ENCODE measurements around the gene CGB1. TPM values are rescaled to one million over a fixed set of nuclear protein-coding genes. Genes with fewer than 3 reads are reported as not detected.

The CGB1 gene
- total and polyA plus RNA-seq, 2 of the 13 experiments (the other 11 are each of a cell fraction or from before 2014, with no cell fraction given) = not detected

DNA sequence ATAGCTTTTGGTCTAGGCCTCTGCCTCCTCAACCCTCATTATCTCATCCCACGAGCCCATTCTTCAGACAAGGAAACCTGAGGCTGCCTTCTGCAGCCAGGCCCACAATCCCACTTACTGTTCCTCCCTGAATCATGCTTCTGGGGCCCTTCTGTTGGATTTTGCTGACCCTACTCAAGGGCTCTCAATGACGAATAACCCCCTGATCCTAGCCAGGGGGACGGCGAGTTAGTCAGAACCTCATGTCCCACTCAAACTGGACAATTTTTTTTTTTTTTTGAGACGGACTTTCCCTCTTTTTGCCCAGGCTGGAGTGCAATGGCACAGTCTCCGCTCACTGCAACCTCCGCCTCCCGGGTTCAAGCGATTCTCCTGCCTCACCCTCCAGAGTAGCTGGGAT lies 14.6 kb downstream of the CGB1 start (continued):
- no peak for TF ChIP-seq RBM39 (IDR thresholded peaks at IDR 0.05; ENCODE audit: low read depth, low read length, poor library complexity, severe bottlenecking)
- TF ChIP-seq KDM2A (CRISPR knock-in tag; IDR thresholded peaks at IDR 0.05; ENCODE audit: borderline replicate concordance, low read depth) = no peak
- TF ChIP-seq ZNF530 (CRISPR knock-in tag; IDR thresholded peaks at IDR 0.05; ENCODE audit: low read depth) = no peak
- no peak for TF ChIP-seq STAG1 (CRISPR knock-in tag; IDR thresholded peaks at IDR 0.05)
- TF ChIP-seq SRSF1 (optimal IDR thresholded peaks at IDR 0.05; ENCODE audit: low read depth, low read length) = no peak

DNA sequence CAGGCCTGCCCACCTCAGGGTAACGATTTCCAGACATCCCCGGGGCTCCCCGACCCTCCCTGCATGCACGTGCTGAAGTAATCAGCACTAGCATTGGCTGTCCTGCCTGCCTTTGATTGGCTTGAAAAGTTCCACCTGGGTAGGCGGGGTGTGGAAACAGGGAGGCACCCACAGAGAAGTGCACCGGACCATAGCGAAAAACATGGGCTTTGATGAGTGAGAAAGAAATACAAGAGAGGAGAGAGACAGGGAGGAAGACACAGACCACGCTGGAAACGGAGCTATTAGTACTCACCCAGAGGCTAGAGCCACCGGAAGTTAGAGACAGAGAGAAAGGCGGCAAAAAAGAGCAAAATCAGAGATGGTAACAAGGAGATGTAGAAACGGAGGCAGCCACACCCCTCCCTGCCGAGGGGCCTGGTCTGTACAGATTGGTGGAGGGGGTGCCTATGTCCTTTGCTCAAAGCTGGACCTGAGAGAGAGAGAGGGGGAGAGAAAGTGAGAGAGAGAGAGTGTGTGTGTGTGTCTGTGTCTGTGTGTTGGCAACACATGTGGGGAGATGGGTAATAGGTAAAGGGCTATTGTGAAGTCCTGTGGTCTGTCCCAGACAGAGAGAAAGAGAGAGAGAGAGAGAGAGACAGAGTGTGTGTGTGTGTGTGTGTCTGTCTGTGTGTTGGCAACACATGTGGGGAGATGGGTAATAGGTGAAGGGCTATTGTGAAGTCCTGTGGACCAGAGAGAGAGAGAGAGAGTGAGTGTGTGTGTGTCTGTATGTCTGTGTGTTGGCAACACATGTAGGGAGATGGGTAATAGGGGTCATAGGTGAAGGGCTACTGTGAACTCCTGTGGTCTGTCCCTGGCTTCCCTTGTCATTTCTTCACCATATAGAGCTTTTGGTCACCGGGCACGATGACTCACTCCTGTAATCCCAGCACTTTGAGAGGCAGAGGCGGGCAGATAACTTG lies 15.5 kb downstream of the CGB1 start:
- POLR2A ChIA-PET = interaction anchor here (1.2 kb wide), 1 partner anchor 28 kb away, joined by 4 read pairs; the partner anchor contains the start of genes GYS1 and RUVBL2
- peak; percentile 23 for DNase-seq (ENCODE audit: low spot score)

More for the DNA sequence above, 15.5 kb downstream of the CGB1 start:
- no peak for TF ChIP-seq PPARG (CRISPR knock-in tag; conservative IDR thresholded peaks at IDR 0.05)
- 0 out of 2 replicates have a peak, but pooled peaks have one; percentile 11 for TF ChIP-seq FOXP1 (IDR thresholded peaks at IDR 0.05)
- TF ChIP-seq FOXP1 (CRISPR knock-in tag; IDR thresholded peaks at IDR 0.05) = no peak
- TF ChIP-seq SKI (IDR thresholded peaks at IDR 0.05; ENCODE audit: partially characterized antibody) = peak; percentile 43
- TF ChIP-seq PHF5A (CRISPR knock-in tag; IDR thresholded peaks at IDR 0.05; ENCODE audit: low read depth, unreplicated experiment) = no peak
- no peak for TF ChIP-seq THAP9 (CRISPR knock-in tag; IDR thresholded peaks at IDR 0.05; ENCODE audit: borderline replicate concordance)
- TF ChIP-seq NR2C2 (CRISPR knock-in tag; IDR thresholded peaks at IDR 0.05; ENCODE audit: borderline replicate concordance) = 0 out of 2 replicates have a peak, but pooled peaks have one; percentile 22
- 0 out of 2 replicates have a peak, but pooled peaks have one; percentile 15 for TF ChIP-seq CREB1 (IDR thresholded peaks at IDR 0.05)
- no peak for TF ChIP-seq CREB1 (CRISPR knock-in tag; IDR thresholded peaks at IDR 0.05)
- TF ChIP-seq NR2F1 (CRISPR knock-in tag; IDR thresholded peaks at IDR 0.05) = peak in 1 of 2 experiments; percentile 63; a peak in 2 of 4 replicates
- peak; percentile 64 for TF ChIP-seq FOSL2 (CRISPR knock-in tag; IDR thresholded peaks at IDR 0.05)
- TF ChIP-seq, protein P1, sequence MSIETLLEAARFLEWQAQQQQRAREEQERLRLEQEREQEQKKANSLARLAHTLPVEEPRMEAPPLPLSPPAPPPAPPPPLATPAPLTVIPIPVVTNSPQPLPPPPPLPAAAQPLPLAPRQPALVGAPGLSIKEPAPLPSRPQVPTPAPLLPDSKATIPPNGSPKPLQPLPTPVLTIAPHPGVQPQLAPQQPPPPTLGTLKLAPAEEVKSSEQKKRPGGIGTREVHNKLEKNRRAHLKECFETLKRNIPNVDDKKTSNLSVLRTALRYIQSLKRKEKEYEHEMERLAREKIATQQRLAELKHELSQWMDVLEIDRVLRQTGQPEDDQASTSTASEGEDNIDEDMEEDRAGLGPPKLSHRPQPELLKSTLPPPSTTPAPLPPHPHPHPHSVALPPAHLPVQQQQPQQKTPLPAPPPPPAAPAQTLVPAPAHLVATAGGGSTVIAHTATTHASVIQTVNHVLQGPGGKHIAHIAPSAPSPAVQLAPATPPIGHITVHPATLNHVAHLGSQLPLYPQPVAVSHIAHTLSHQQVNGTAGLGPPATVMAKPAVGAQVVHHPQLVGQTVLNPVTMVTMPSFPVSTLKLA (IDR thresholded peaks at IDR 0.05) = peak; percentile 10; the same call in 1 of the 2 replicates
- no peak for TF ChIP-seq POLR2AphosphoS2 (IDR thresholded peaks at IDR 0.05; ENCODE audit: low read depth, low read length)
- no peak for TF ChIP-seq ZNF747 (CRISPR knock-in tag; IDR thresholded peaks at IDR 0.05; ENCODE audit: borderline replicate concordance)
- Histone ChIP-seq H2AFZ (ENCODE audit: low read length) (no peak overlapping the region), H3K79me2 (ENCODE audit: insufficient read depth, low read length) (no peaks in the 10 kb centered on the region), H3K4me2 (ENCODE audit: low read depth, low read length) (no peak overlapping the region), H3K4me3 (replicated peaks in 1 of 3; ENCODE audit: insufficient read depth in 1 of 3, low read depth in 2 of 3, low read length in 3 of 3) (no peak overlapping the region), H3K27ac (ENCODE audit: extremely low read length, insufficient read depth, low read length) (no peak overlapping the region), H3K36me3 (replicated peaks in 1 of 2; ENCODE audit: control insufficient read depth in 1 of 2, insufficient read depth in 2 of 2, low read length in 2 of 2) (no peaks in the 10 kb centered on the region; a peak in 1 of 5 replicates), H3K27me3 (ENCODE audit: control insufficient read depth in 1 of 2, insufficient read depth in 2 of 2, low read length in 2 of 2) (peaks cover 0 to 25% of the 10 kb centered on the region in 2 experiments; a peak in 3 of 5 replicates), H3K9ac (ENCODE audit: insufficient read depth, low read depth, low read length) (no peak overlapping the region), H3K9me3 (ENCODE audit: low read length) (no peaks in the 10 kb centered on the region), H4K20me1 (ENCODE audit: insufficient read depth, low read length) (no peaks in the 10 kb centered on the region), H3K4me1 (ENCODE audit: insufficient read depth, low read length) (peaks cover 27% of the 10 kb centered on the region)
- 14% methylated on average over 16 of the region's 16 CpGs for WGBS (ENCODE audit: low lambda C conversion rate)
- intact Hi-C loops (cut with micrococcal nuclease; ENCODE audit: unreplicated experiment) (no loop called here), in situ Hi-C loops (cut with HindIII; ENCODE audit: extremely low pct_ligation_motif_present, low pct_unique_long_range_greater_than_20kb) (no loop called here)
- CTCF ChIA-PET (ENCODE audit: low intra/inter-chr PET ratio, low total read pairs) = no interaction called here
- BruUV-seq (replicated peaks) = no TSS peak
- no peak for FAIRE-seq
- ATAC-seq = no peak
